Endothelial cell of umbilical vein (primary cell): ENCODE results near the gene NRXN3. TPM values are rescaled to one million over a fixed set of nuclear protein-coding genes. Genes with fewer than 3 reads are reported as not detected.

Source experiments
- BruUV-seq: library from RNA; stranded (reverse); fragments of 400-500 nt; replicated peaks from 2 replicates; lab custom pipeline; 2021; lab: Mats Ljungman, UMichigan
- CTCF ChIA-PET: fragments of 300-600, 350-600 bp; sonication (Branson Sonifier 250); formaldehyde crosslinking; loops from one replicate; lab custom pipeline; 2021; ENCODE audit warnings: antibody characterized with exemption, inconsistent platforms; lab: Charles Lee
- POLR2A ChIA-PET: fragments of 300-600, 350-600 bp; sonication (Branson Sonifier 250); formaldehyde crosslinking; loops from one replicate; lab custom pipeline; 2021; ENCODE audit warnings: antibody characterized with exemption, inconsistent platforms; lab: Charles Lee
- DNase-seq: peaks from one replicate; pipeline ENCODE4 v3.0.0-alpha.2; 2011; ENCODE audit warnings: low read depth, low spot score
- FAIRE-seq: peaks from 2 replicates; lab custom pipeline; 2011; peaks lifted over from hg19 to GRCh38; lab: Jason Lieb, UNC
- H2AFZ ChIP-seq: 2 replicates; pipeline ENCODE4 v1.6.0; 2012; ENCODE audit warnings: low read depth, low read length, control low read depth, inconsistent platforms
- H3K27ac ChIP-seq: 2 replicates; pipeline ENCODE4 v1.5.1; 2011; ENCODE audit warnings: low read depth, mild to moderate bottlenecking, control low read depth, low read length, moderate library complexity; ENCODE audit not compliant: insufficient read depth
- H3K27me3 ChIP-seq, 2 experiments: 2 replicates each; pipeline versions ENCODE4 v1.6.0 to v1.6.1; 2011; ENCODE audit warnings: low read length in 2 of 2, mixed read lengths in 1 of 2; ENCODE audit not compliant: control insufficient read depth in 2 of 2, insufficient read depth in 2 of 2
- H3K36me3 ChIP-seq, 2 experiments: 2 replicates in 1 of 2; 3 replicates in 1 of 2; pipeline ENCODE4 v1.5.1; 2011; ENCODE audit warnings: low read length in 2 of 2, mild to moderate bottlenecking in 1 of 2, moderate library complexity in 1 of 2; ENCODE audit not compliant: control insufficient read depth in 2 of 2, insufficient read depth in 2 of 2; ENCODE audit errors: extremely low read depth in 1 of 2
- H3K4me1 ChIP-seq: 3 replicates; pipeline ENCODE4 v1.5.1; 2011; ENCODE audit warnings: mild to moderate bottlenecking, low read length; ENCODE audit not compliant: control insufficient read depth, insufficient read depth; ENCODE audit errors: extremely low read depth
- H3K4me2 ChIP-seq: 2 replicates; pipeline ENCODE4 v1.6.1; 2011; ENCODE audit warnings: low read length, control low read depth, mixed read lengths; ENCODE audit not compliant: insufficient read depth
- H3K4me3 ChIP-seq, 3 experiments: fragments of 200-600 bp in 1 of 3; sonication (generic), shearing (Covaris generic) in 1 of 3; replicated peaks in 1 of 3; 2 replicates each; pipeline ENCODE4 v1.5.1; 2011 to 2016; ENCODE audit warnings: control low read depth in 3 of 3, low read length in 3 of 3, mild to moderate bottlenecking in 2 of 3, inconsistent platforms in 1 of 3, low read depth in 1 of 3, moderate library complexity in 1 of 3; ENCODE audit not compliant: insufficient read depth in 1 of 3
- H3K79me2 ChIP-seq: 2 replicates; pipeline ENCODE4 v1.6.0; 2012; ENCODE audit warnings: low read length, inconsistent platforms; ENCODE audit not compliant: control insufficient read depth, insufficient read depth
- H3K9ac ChIP-seq: replicated peaks from 2 replicates; pipeline ENCODE3; 2011; ENCODE audit warnings: low read length, control low read depth; ENCODE audit not compliant: insufficient read depth; ENCODE audit errors: extremely low read depth
- H3K9me1 ChIP-seq: replicated peaks from 3 replicates; pipeline ENCODE4 v1.6.0; 2011; ENCODE audit warnings: mild to moderate bottlenecking, low read length; ENCODE audit not compliant: control insufficient read depth, insufficient read depth; ENCODE audit errors: extremely low read depth
- H3K9me3 ChIP-seq: replicated peaks from 2 replicates; pipeline ENCODE4 v1.5.1; 2012; ENCODE audit warnings: low read length, inconsistent platforms; ENCODE audit not compliant: control insufficient read depth, insufficient read depth
- H4K20me1 ChIP-seq: replicated peaks from 2 replicates; pipeline ENCODE3; 2011; ENCODE audit warnings: mild to moderate bottlenecking, low read length; ENCODE audit not compliant: control insufficient read depth, insufficient read depth; ENCODE audit errors: extremely low read depth
- EZH2 ChIP-seq: IDR thresholded peaks from 2 replicates; pipeline ENCODE4 v1.6.1; 2012; ENCODE audit warnings: borderline replicate concordance, low read depth, mild to moderate bottlenecking, moderate library complexity, low read length, inconsistent platforms; ENCODE audit not compliant: severe bottlenecking
- FOS ChIP-seq: IDR thresholded peaks from 2 replicates; pipeline ENCODE4 v1.6.1; 2011; ENCODE audit warnings: mild to moderate bottlenecking, low read length, moderate library complexity, borderline replicate concordance; ENCODE audit not compliant: insufficient read depth
- GATA2 ChIP-seq: IDR thresholded peaks from 2 replicates; pipeline ENCODE4 v1.7.0; 2011; ENCODE audit warnings: low read depth, mild to moderate bottlenecking, moderate library complexity, mixed read lengths, low read length; ENCODE audit not compliant: insufficient read length, insufficient read depth
- JUN ChIP-seq: IDR thresholded peaks from 2 replicates; pipeline ENCODE4 v1.6.1; 2011; ENCODE audit warnings: borderline replicate concordance, low read depth; ENCODE audit not compliant: insufficient read length, insufficient read depth
- POLR2A ChIP-seq: IDR thresholded peaks from 2 replicates; pipeline ENCODE4 v1.6.1; 2012; ENCODE audit warnings: low read depth, mild to moderate bottlenecking, control low read depth, low read length
- POLR2AphosphoS5 ChIP-seq: IDR thresholded peaks from 2 replicates; pipeline ENCODE4 v1.6.1; 2012; ENCODE audit warnings: low read depth, mild to moderate bottlenecking, control low read depth, low read length, moderate library complexity; ENCODE audit not compliant: insufficient read depth
- dilution Hi-C: fragments of 300-500 bp; cut with MboI; formaldehyde crosslinking; loops from one replicate; pipeline ENCODE4 v1.15.0; 2019; ENCODE audit warnings: low sequenced_read_pairs; ENCODE audit not compliant: extremely low pct_ligation_motif_present
- intact Hi-C: fragments of 100-400 bp; cut with micrococcal nuclease; formaldehyde crosslinking; loops from one replicate; pipeline ENCODE4 v1.10.0; 2022
- polyA plus RNA-seq, 4 experiments: library from polyadenylated mRNA; depleted of rRNA in 3 of 4; stranded (reverse) in 3 of 4; unstranded in 1 of 4; fragments of >200 nt; gene quantifications; 2 replicates each; pipeline versions ENCODE4 v1.2.1 to v1.2.3, GENCODE V29; 2011 to 2012; ENCODE audit warnings: missing spikeins in 1 of 4
- total RNA-seq: library from RNA; stranded (reverse); gene quantifications from 2 replicates; pipeline ENCODE4 v1.2.3, GENCODE V29; 2021
- TF ChIP-seq, protein P1 (sequence below), 2 donors: IDR thresholded peaks; 1 replicate in 1 of 2; 2 replicates in 1 of 2; pipeline ENCODE4 v1.5.1; 2011; ENCODE audit warnings: low read length in 2 of 2, mild to moderate bottlenecking in 2 of 2, moderate library complexity in 2 of 2, control low read depth in 1 of 2, inconsistent platforms in 1 of 2, low read depth in 1 of 2; ENCODE audit not compliant: insufficient read depth in 1 of 2; ENCODE audit errors: extremely low read depth in 1 of 2

NRXN3 gene
- total and polyA plus RNA-seq, 2 donors (not counting 3 experiments of a cell fraction or from before 2014, with no cell fraction given) = 0.72 to 4.2 TPM

GRCh38 chr14:79165471-79166090 is 995.4 kb downstream of the NRXN3 start:
- FAIRE-seq (no peak), DNase-seq (no peak)
- Histone ChIP-seq H3K9me3 (no peaks in the 10 kb centered on the region), H3K9me1 (no peaks in the 10 kb centered on the region), H4K20me1 (no peaks in the 10 kb centered on the region), H3K36me3 (no peaks in the 10 kb centered on the region), H3K4me1 (peaks cover 12% of the 10 kb centered on the region), H3K79me2 (no peaks in the 10 kb centered on the region), H3K4me2 (no peak overlapping the region), H3K9ac (no peak overlapping the region), H3K4me3 (no peak overlapping the region), H3K27me3 (no peaks in the 10 kb centered on the region), H3K27ac (no peak overlapping the region), H2AFZ (no peak overlapping the region)
- ChIA-PET CTCF (no interaction called here), POLR2A (no interaction called here)
- no TSS peak for BruUV-seq
- no peak for TF ChIP-seq GATA2
- no peak for TF ChIP-seq EZH2
- TF ChIP-seq POLR2AphosphoS5 = no peak
- TF ChIP-seq, protein P1, sequence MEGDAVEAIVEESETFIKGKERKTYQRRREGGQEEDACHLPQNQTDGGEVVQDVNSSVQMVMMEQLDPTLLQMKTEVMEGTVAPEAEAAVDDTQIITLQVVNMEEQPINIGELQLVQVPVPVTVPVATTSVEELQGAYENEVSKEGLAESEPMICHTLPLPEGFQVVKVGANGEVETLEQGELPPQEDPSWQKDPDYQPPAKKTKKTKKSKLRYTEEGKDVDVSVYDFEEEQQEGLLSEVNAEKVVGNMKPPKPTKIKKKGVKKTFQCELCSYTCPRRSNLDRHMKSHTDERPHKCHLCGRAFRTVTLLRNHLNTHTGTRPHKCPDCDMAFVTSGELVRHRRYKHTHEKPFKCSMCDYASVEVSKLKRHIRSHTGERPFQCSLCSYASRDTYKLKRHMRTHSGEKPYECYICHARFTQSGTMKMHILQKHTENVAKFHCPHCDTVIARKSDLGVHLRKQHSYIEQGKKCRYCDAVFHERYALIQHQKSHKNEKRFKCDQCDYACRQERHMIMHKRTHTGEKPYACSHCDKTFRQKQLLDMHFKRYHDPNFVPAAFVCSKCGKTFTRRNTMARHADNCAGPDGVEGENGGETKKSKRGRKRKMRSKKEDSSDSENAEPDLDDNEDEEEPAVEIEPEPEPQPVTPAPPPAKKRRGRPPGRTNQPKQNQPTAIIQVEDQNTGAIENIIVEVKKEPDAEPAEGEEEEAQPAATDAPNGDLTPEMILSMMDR (IDR thresholded peaks at IDR 0.05; ENCODE audit: extremely low read depth in 1 of 2, insufficient read depth in 1 of 2, low read depth in 1 of 2, low read length in 2 of 2) = no peak
- dilution Hi-C loops (no loop called here), intact Hi-C loops (loop anchor here (1.0 to 5.0 kb wide), 2 partner anchors 120 to 198 kb away; no protein-coding TSS in a partner anchor)

DNA sequence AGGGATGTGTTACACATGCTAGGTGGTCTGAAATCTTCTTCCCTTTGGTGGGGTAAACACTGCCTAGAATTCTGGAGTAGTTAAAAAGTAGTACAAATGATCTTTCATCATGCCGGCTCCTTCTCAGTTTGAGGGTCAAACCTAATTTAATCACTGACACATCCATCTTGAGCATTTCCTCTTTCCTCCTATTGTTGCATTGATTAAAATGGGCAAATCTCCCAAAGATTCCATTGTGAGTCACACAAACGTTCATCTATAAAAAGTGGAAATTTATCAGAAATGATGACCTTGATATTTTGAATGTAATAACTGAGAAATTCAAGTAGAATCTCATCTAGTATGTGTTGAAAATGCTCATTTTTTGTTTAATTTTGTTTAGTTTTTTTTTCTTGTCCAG is 996.0 kb downstream of the NRXN3 start:
- no peaks in the 10 kb centered on the region for H4K20me1 ChIP-seq
- no peaks in the 10 kb centered on the region for H3K79me2 ChIP-seq
- H3K27ac ChIP-seq = no peak overlapping the region
- BruUV-seq = no TSS peak
- dilution Hi-C loops (no loop called here), intact Hi-C loops (loop anchor here (1.0 to 5.0 kb wide), 2 partner anchors 121 to 199 kb away; no protein-coding TSS in a partner anchor)
- CTCF ChIA-PET = no interaction called here
- DNase-seq (peak; percentile 71), FAIRE-seq (peak; percentile 53)
- no peak overlapping the region for H2AFZ ChIP-seq
- POLR2A ChIA-PET = no interaction called here
- H3K4me1 ChIP-seq = peaks cover 12% of the 10 kb centered on the region
- H3K4me3 ChIP-seq = no peak overlapping the region
- no peaks in the 10 kb centered on the region for H3K27me3 ChIP-seq
- H3K9ac ChIP-seq = no peak overlapping the region
- no peaks in the 10 kb centered on the region for H3K9me1 ChIP-seq
- H3K9me3 ChIP-seq = no peaks in the 10 kb centered on the region
- H3K4me2 ChIP-seq = peak overlapping the region; percentile 36
- no peaks in the 10 kb centered on the region for H3K36me3 ChIP-seq
- TF ChIP-seq, protein P1 (IDR thresholded peaks at IDR 0.05; ENCODE audit: extremely low read depth in 1 of 2, insufficient read depth in 1 of 2, low read depth in 1 of 2, low read length in 2 of 2) = no peak
- peak; percentile 49 for TF ChIP-seq JUN
- peak; percentile 75 for TF ChIP-seq FOS
- TF ChIP-seq POLR2A = no peak
- TF ChIP-seq GATA2 = peak; percentile 77
- TF ChIP-seq POLR2AphosphoS5 = no peak
